ENCODE data around the gene CXCL11. TPM values are rescaled to one million over a fixed set of nuclear protein-coding genes. Genes with fewer than 3 reads are reported as not detected.
"Not testable (repeated sequence)": the region's sequence is repeated elsewhere in the genome, so short reads cannot be mapped to it uniquely, and the experiment has no call there.

CXCL11 gene
- total and polyA plus RNA-seq, 4 donors: 0.10 to 1.6 (median 0.58) TPM; not detected in 1

DNA sequence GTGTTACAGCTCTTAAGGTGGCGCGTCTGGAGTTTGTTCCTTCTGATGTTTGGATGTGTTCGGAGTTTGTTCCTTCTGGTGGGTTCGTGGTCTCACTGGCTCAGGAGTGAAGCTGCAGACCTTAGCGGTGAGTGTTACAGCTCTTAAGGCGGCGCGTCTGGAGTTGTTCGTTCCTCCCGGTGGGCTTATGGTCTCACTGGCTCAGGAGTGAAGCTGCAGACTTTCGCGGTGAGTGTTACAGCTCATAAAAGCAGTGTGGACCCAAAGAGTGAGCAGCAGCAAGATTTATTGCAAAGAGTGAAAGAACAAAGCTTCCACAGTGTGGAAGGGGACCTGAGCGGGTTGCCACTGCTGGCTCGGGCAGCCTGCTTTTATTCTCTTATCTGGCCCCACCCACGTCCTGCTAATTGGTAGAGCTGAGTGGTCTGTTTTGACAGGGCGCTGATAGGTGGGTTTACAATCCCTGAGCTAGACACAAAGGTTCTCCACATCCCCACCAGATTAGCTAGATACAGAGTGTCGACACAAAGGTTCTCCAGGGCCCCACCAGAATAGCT lies 14.1 kb upstream of the CXCL11 start:
- not testable (repeated sequence) for H3K9ac ChIP-seq (ENCODE audit: insufficient read depth in 1 of 2, low read length in 2 of 2); ATAC-seq (ENCODE audit: insufficient read depth, low FRiP score); H3K4me1 ChIP-seq (ENCODE audit: control insufficient read depth in 5 of 5, insufficient read depth in 5 of 5, low read length in 5 of 5); H3K27me3 ChIP-seq (ENCODE audit: control insufficient read depth in 3 of 3, insufficient read depth in 3 of 3, low read length in 2 of 3); DNase-seq; H3K9me3 ChIP-seq (ENCODE audit: control insufficient read depth in 4 of 4, insufficient read depth in 3 of 4, low read length in 3 of 4); H3K4me3 ChIP-seq; H3K36me3 ChIP-seq (ENCODE audit: control insufficient read depth in 4 of 4, insufficient read depth in 4 of 4, low read length in 4 of 4); H3K27ac ChIP-seq (ENCODE audit: low read depth in 1 of 2, low read length in 1 of 2)
- WGBS, 2 donors: 88 to 90% methylated on average over 17 of the region's 17 CpGs

DNA sequence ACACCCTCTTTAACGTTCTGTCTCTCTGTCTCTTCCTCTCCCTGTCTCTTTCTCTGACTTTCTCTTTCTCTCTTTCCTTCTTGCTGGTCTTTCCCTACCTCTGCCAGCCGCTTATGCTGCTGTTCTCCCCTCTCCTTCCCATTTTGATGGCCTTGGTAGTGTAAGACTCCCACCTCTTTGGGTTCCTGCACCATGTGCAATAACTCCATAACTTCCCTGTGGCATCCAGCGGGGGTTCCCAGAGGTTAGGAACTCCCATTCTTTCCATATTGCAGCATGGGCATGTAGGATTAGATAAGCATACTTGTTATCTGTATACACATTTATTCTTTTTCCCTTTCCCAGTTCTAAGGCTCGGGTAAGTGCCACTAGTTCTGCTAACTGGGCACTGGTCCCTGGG lies 8.8 kb upstream of the CXCL11 start:
- not testable (repeated sequence) for H3K36me3 ChIP-seq (ENCODE audit: control insufficient read depth in 4 of 4, insufficient read depth in 4 of 4, low read length in 4 of 4); H3K27me3 ChIP-seq (ENCODE audit: control insufficient read depth in 3 of 3, insufficient read depth in 3 of 3, low read length in 2 of 3); H3K9me3 ChIP-seq (ENCODE audit: control insufficient read depth in 4 of 4, insufficient read depth in 3 of 4, low read length in 3 of 4); H3K4me1 ChIP-seq (ENCODE audit: control insufficient read depth in 5 of 5, insufficient read depth in 5 of 5, low read length in 5 of 5); ATAC-seq (ENCODE audit: insufficient read depth, low FRiP score); DNase-seq; H3K9ac ChIP-seq (ENCODE audit: insufficient read depth in 1 of 2, low read length in 2 of 2); H3K27ac ChIP-seq (ENCODE audit: low read depth in 1 of 2, low read length in 1 of 2); H3K4me3 ChIP-seq
- WGBS, 2 donors: 82 to 86% methylated on average over 4 of the region's 4 CpGs

GRCh38 chr4:76043306-76043705 lies 7.4 kb upstream of the CXCL11 start:
- H3K9me3 ChIP-seq (ENCODE audit: control insufficient read depth in 4 of 4, insufficient read depth in 3 of 4, low read length in 3 of 4); H3K27me3 ChIP-seq (ENCODE audit: control insufficient read depth in 3 of 3, insufficient read depth in 3 of 3, low read length in 2 of 3); ATAC-seq (ENCODE audit: insufficient read depth, low FRiP score); H3K27ac ChIP-seq (ENCODE audit: low read depth in 1 of 2, low read length in 1 of 2); H3K9ac ChIP-seq (ENCODE audit: insufficient read depth in 1 of 2, low read length in 2 of 2); DNase-seq; H3K4me1 ChIP-seq (ENCODE audit: control insufficient read depth in 5 of 5, insufficient read depth in 5 of 5, low read length in 5 of 5); H3K4me3 ChIP-seq; H3K36me3 ChIP-seq (ENCODE audit: control insufficient read depth in 4 of 4, insufficient read depth in 4 of 4, low read length in 4 of 4): not testable (repeated sequence)
- 94 to 96% methylated on average over 10 to 18 of the region's 18 CpGs for WGBS, 2 donors

DNA sequence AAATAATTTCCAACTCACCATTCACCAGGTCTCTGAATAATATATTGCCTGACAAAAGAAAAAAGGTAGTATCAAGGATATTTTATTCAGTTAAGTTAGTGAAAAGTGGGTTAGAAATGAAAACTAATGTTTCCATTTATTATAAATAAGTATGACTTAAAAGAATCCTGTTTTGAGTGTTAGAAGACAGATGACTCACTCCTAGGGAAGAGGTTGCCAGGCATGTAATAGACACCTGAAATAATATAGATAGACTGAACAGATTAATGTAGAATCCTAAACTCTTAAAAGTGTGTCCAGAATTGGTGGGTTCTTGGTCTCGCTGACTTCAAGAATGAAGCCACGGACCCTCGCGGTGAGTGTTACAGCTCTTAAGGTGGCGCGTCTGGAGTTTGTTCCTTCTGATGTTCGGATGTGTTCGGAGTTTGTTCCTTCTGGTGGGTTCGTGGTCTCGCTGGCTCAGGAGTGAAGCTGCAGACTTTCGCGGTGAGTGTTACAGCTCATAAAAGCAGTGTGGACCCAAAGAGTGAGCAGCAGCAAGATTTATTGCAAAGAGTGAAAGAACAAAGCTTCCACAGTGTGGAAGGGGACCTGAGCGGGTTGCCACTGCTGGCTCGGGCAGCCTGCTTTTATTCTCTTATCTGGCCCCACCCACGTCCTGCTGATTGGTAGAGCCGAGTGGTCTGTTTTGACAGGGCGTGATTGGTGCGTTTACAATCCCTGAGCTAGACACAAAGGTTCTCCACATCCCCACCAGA lies 6.5 kb upstream of the CXCL11 start:
- ATAC-seq (ENCODE audit: insufficient read depth, low FRiP score); H3K4me3 ChIP-seq; H3K27me3 ChIP-seq (ENCODE audit: control insufficient read depth in 3 of 3, insufficient read depth in 3 of 3, low read length in 2 of 3); H3K27ac ChIP-seq (ENCODE audit: low read depth in 1 of 2, low read length in 1 of 2); DNase-seq; H3K9me3 ChIP-seq (ENCODE audit: control insufficient read depth in 4 of 4, insufficient read depth in 3 of 4, low read length in 3 of 4); H3K4me1 ChIP-seq (ENCODE audit: control insufficient read depth in 5 of 5, insufficient read depth in 5 of 5, low read length in 5 of 5); H3K9ac ChIP-seq (ENCODE audit: insufficient read depth in 1 of 2, low read length in 2 of 2); H3K36me3 ChIP-seq (ENCODE audit: control insufficient read depth in 4 of 4, insufficient read depth in 4 of 4, low read length in 4 of 4): not testable (repeated sequence)
- 84 to 85% methylated on average over 17 of the region's 18 CpGs for WGBS, 2 donors

DNA sequence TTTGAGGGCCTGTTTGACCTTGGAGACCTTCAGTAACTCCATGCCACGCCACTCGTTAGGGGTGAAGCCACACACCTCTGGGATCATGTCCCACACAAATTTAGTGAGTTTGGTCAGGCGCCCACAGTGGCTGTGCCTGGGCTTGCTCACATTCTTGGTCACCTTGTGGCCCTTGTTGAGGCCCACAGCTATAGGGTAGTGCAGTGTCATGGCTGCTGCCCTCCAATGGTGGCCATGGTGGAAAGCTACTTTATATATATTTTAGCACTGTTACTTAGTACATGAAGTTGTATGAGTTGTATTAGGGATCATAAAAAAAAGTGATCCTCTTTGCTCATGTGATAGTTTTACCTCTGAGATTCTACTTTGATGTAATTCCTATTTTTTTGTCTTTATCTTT lies 985 bp upstream of the CXCL11 start:
- ATAC-seq (ENCODE audit: insufficient read depth, low FRiP score): no peak
- 91 to 94% methylated on average over 3 of the region's 3 CpGs for whole genome bisulfite sequencing, 2 donors

More for the DNA sequence above, 985 bp upstream of the CXCL11 start:
- Histone ChIP-seq H3K9ac (ENCODE audit: insufficient read depth in 1 of 2, low read length in 2 of 2) (no peak overlapping the region), H3K27ac (ENCODE audit: low read depth in 1 of 2, low read length in 1 of 2) (no peak overlapping the region), H3K9me3 (ENCODE audit: control insufficient read depth in 4 of 4, insufficient read depth in 3 of 4, low read length in 3 of 4) (no peaks in the 10 kb centered on the region), H3K36me3 (ENCODE audit: control insufficient read depth in 4 of 4, insufficient read depth in 4 of 4, low read length in 4 of 4) (no peaks in the 10 kb centered on the region), H3K4me3 (no peak overlapping the region), H3K27me3 (ENCODE audit: control insufficient read depth in 3 of 3, insufficient read depth in 3 of 3, low read length in 2 of 3) (no peaks in the 10 kb centered on the region), H3K4me1 (ENCODE audit: control insufficient read depth in 5 of 5, insufficient read depth in 5 of 5, low read length in 5 of 5) (no peaks in the 10 kb centered on the region)
- DNase-seq: no peak
- TF ChIP-seq CTCF (IDR thresholded peaks at IDR 0.05; ENCODE audit: control extremely low read depth, extremely low read depth): no peak
